NCI-H226 (cell line): ENCODE results near the gene RUNX2.

ENCODE experiments used
- DNase-seq: peaks from one replicate; pipeline ENCODE4 v3.0.0-alpha.2; 2015

RUNX2 gene

DNA sequence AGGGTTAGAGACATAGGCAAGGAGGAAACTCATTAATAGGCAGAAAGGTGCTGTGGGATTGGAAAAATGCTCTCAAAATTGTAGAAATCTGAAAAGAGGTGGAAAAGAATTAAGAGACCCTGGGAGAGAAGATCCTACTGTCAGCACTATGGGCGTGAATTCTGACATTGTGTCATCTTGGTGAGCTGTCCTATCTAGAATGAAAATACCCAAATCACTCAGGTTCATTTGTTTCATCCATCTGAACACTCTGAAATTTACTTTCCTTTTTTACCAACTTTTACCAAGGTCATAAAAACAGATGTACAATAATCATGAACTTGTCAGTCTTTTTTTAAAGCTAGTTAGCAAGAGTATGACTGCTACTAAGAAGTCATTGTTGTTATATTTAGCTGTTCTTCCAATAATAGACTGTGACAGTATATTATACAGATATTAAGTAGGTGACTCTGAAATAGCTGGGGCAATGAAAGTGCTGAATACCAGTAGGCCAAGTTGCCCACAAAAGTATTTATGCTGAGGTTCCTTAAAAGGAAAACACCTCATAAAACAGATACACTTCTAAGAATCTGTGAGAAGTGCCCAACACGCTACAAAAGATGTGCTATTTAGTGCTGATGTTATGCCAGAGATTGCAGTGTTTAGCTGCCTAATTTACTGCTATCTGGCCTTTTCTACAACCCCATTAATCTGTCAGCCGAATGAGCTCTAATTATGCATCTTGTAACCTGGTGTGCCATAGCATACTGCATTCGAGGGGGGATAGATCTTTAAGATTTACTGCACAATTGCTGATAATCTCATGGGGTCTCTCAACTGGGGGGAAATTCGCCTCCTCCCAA, 267.1 kb downstream of the RUNX2 start:
- no peak for DNase-seq

DNA sequence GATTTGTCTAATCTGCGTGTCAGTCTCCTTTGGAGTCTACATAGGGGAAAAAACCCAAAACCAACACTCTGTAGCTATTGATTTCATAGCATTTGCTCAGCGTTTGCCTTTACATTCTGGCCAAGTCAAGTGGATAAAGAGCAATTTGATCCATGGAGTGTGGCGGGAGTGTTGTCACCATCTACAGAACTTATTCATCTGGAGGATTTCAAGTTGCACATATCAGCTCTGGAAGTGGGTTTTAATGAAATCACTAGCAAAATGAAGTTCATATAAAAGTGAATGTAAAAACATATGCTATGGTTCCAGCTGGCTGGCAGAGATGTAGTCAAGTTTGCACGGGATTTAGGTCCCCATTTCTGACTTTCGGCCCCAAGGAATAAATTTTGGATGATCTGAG, 269.3 kb downstream of the RUNX2 start:
- DNase-seq = no peak

DNA sequence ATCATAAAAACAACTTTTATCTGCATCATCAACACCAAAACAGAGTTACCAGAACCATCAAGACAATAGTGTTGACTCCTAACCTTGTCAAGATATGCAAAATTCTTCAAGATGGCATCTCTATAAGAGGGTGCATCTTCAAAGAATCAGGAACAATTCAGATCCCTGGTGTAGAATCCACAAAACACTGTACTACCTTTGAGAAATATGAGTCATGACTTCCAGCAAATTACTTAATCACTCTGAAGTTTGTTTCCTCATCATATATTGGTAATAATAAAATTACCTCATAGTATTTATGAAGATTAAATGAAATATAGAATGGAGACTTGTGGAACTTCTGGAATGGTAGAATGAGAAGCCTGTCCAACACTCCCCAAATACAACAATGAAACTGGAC, 270.9 kb downstream of the RUNX2 start:
- DNase-seq = no peak

DNA sequence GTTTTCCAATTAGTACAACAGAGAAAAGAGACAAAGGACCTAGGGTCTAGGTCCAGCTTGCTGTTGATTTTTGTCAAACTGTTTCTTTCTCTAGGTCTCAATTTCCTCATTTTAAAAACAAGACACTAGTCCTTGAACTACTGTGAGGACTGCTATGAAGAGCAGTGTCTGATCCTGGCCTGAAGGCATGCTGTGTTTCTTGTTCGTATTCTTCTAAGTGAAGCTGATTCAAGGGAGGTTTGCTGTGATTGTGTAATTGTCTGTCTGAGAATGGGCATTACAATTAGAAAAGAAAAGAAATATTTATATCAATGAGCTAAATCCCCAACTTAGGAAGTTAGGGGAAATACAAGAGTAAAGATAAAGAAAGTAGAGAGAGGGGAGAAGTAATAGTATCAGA, 277.8 kb downstream of the RUNX2 start:
- DNase-seq = no peak

DNA sequence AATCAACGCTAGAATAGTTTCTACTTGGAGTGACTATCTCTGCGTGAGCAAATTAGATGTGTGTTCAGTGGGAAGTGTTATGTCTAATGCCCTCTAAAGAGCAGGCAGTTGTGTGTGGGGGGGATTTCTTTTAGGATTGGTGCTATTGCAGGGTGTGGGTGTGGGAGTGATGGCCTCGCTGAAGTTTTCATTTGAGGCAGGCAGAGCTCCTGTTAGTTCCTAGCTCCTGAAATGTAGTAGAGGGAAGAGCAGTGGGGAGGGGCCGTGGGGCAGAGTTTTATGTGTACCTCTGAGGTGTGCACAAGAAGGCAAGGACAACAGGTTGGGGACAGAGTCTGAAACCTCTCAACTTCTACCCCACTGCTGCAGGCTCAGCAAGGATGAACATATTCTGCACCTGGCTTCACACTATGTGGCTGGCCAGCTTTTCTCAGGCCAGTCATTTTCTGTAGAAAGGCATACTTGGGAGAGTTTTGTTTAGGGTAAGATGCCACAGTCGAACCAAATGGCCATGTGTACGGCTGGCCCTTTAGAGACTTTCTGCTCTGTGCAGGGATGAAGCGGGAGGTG, 278.8 kb downstream of the RUNX2 start:
- DNase-seq = no peak

DNA sequence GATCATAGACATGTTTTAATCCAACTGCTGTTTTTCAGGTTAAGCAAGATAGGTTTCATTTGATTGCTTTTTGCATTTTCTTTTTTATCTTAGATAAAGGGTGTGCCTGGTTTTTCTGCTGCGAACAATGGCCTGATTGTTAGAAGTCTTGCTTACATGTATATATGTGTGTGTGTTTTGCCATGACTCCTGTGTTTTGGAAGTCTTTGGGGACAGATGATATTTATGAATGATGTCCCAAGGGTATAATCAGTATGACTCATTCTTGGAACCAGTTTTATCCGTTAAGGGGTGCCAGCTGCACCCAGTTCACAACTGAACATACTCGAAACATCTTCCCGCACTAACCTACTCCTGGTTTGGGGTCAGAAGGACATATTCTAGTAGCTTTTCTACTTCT, 279.7 kb downstream of the RUNX2 start:
- no peak for DNase-seq

DNA sequence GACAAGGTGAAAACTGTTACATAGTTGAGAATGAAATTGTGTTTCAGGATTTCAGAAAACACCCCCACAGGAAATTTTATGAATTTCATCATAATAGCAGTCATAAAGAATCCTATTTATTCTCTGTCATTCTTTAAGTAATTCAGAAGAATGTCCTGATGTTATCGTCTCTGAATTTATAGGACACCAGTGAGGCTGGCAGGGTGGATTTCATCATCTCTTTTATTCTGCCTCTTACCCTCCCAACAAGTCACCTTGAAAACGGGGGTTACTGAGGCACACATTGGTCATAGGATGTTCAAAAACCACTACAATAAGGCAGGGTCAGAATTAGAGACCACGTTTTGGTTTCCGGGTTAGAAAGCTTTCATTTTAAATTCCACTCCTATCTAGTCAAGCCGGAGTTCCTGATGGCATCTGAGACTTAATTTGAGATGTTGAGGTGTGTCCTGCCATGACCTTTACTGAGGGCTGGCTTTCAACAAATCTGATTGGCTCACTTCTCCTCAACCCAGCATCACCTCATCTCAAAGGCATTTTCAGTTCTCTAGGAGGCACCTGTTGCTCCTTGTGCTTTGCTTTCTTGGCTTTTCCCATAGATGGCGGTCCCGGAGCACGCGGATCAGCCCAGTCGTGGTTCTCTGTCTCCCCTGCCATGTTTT, 280.3 kb downstream of the RUNX2 start:
- DNase-seq = peak; percentile 91

DNA sequence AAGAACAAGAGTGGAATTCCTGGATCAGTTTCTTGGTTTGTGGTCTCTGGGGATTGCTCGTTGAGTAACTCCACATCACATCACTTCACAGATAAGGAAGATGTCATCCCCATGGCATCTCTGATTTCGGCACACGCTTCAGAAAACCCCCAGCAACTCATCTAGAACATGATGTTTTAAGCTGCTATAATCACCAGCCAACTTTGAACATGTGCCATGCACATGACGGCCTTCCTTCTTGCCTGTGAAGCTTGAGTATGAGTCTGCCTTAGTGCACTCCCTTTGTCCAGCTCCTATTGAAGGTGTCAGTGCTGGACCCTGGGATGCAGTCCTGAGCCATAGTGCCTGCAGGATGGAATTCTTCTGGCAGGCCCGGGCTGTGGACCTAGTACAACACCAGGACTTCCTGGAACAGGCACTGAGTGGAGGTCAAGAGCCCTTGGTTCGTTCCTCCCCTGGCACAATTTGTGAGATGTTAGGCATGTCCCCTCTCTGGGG, 281.1 kb downstream of the RUNX2 start:
- peak; percentile 98 for DNase-seq

DNA sequence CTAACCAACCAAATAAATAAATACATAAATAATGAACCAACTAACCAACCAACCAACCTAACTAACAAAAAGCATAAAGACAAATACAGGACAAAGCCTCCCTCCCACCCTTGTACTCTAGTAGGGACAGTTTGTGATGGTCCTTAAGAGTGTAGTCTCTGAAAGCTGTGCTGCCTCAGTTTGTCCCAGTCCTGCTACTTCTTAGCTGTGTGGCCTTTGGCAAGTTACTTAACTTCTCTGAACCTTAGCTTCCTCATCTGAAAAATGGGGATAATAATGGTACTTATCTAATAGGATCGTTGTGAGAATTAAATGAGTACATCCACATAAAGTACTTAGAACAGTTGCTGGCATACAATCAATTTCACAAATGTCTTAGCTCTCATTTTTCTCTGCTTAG, 282.2 kb downstream of the RUNX2 start:
- no peak for DNase-seq

DNA sequence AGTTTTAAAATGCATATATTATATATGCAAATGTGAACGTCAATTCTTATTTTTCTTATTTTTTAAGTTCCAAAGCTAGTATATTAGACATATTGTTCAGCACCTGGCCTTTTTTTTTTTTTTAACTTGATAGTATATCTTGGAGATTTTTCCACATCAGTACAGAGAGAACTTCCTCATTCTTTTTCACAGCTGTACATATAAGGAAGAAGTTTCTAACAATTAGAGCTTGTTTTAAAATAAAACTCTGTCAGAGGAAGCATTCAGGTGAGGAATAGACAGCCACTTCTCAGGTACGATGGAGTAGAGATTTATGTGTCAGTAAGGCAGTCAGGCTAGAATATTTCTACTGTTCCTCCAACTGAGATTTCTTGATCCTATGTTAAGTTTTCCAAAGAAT, 282.7 kb downstream of the RUNX2 start:
- no peak for DNase-seq

DNA sequence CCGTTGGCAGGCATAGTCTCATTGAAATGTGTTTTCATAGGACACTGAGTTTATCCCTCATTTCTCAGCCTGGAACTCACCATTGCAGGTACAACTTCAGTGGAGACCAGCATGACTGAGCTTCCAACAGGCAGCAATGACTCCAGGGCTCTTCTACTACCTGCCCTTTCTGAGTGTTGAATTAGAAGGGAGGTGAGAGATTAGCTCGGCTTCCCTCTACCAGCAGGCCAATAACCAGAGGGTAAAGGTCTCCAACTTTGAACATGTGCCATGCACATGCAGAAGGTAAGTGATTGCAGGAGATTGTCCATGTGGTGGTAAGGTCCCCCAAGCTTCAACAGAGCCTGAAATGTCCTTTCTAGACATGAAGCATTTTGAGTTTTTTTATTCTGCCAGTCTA, 283.4 kb downstream of the RUNX2 start:
- no peak for DNase-seq

DNA sequence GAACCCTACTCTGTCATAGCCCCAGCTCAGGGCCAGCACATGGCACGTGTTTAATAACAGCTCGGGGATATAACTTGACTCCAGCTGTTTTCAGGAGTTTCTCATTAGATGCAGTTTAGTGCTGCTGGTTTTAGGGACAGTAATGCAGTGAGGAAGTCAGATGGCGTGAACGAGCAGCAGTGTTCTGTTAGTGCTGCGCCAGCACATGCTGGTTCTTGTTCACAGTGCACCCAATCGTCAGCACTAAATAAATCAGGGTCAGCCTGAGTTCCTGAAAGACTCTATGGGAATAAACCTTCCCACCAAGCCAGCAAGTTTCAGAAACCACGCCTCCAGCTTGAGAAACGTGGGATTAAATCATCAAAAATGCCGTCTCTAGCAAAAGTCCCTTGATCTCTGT, 285.5 kb downstream of the RUNX2 start:
- DNase-seq = no peak

DNA sequence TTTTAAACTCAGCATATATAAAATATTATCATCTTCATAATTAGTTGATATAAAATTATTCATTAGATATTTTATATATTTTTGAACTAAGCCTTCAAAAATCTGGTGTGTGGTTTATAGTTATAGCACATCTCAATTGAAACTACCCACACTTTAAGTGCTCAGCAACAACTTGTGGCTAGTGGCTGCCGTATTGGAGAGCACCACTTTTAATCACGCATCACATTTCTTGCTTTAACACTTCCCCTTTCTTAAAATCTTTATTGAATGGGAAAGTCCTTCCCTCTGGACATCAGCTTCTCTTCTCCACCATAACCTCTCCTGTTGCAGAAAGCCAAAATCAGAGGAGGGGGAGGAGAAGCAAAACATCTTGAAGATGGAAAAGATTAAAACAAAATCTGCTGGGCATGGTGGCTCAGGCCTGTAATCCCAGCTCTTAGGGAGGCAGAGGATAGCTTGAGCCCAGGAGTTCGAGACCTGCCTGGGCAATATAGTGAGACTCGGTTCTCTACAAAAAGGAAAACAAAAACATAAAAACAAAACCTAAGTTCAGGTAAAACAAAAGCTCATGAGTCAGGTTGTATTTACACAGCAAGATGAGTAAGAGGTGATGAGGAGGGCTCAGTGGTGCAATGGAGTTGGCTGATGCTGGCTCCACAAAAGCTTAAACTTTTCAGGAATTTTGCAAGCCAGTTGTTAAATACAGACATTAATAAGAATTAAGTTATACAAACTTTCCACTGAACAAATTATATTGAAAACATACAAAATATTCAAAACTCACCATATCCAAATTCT, 286.6 kb downstream of the RUNX2 start:
- DNase-seq = no peak

DNA sequence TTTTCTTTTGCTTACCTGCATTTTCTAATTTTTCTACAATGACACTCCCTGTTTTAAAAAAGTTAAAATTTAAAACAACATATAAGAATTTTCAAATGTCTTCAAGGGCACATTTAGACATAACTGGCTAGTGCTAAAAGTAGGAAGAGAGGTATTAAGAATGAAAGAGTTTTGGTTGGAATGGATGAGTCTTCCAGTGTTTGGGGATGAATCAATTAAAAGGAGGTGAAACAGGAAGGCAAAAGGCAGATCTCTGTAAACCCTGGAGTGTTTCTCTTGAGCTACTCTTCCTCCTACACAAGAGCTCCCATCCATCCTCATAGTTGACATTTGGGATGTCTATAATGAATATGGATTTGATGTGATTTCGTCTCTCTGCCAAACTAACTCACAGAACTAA, 288.1 kb downstream of the RUNX2 start:
- no peak for DNase-seq

DNA sequence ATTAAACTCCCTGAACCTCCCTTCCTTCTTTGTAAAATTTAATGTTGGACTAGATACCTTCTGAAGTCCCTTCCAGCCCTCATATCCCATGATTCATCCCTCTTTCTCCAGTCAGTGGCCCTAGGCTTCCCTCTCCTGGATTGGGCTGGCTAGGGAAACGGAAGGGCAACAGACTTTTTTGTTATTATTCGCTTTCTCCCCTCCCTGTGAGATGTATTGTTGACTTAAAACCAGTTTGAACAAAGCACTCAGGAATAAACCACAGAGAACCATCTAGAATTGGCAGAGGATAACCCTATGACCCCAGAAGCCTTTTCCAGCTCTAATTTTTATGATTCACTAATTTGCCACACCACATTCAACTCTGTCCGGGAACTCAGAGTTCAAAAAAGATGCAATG, 289.3 kb downstream of the RUNX2 start:
- no peak for DNase-seq

DNA sequence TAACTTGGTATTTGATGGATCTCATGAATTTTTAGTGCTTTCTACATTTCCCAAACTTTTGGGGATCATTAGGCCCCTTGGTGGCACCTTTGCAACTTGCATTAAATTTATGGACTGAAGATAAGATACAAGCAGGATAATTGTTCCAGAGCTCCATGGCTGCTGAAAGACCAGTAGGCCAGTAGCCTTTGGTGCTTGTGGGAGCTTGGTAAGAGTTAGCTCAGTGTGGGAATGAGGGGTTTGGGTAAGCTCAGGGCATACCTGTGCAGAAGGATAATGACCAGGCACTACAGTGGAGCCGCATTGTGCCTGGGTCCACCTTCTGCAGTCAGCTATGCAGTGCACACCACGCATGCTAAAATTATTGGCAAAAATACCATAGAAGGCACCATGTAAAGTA, 290.1 kb downstream of the RUNX2 start:
- no peak for DNase-seq

DNA sequence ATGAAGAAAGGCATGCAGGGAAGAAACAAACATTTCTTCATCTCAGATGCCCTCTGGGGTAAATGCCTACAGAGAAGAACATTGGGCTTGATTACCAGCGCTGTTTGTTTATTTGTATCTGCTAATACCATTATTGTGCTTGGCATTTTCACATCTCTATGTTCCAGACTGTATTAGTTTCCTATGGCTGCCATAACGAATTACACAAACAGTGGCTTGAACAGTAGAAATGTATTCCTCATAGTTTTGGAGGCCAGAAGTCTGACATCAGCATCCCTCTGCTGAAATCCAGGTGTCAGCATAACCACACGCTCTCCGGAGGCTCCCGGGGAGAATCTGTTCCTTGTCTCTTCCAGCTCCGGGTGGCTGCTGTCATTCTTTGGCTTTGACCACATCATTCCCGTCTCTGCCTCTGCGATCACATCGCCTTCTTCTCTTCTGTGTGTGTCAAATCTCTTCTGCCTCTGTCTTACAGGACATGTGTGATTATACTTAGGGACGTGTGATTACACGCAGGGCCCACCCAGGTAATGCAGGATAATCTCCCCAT, 291.2 kb downstream of the RUNX2 start:
- DNase-seq = no peak

DNA sequence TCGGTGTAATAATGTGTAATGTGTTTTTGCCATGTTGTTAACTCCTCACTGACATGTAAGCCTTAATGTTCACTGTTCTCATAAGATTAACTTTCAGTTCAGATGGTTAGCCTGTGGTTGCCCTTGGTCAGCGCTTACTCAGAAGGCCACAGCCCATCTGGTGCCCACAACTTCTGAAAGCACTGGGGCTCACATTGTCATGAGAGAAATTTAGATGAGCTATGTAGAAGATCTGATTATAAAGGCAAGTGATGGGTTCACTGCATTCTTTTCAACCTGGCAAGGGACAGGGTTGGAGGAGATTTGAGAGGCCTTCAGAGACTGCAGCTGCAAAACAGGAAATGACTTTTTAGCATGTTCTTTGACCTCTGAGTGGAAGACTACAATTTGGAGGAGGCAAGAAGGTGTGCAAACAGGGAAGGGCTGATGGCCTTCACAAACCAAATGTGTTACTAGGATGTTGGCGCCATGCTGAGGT, 291.9 kb downstream of the RUNX2 start:
- peak; percentile 17 for DNase-seq

DNA sequence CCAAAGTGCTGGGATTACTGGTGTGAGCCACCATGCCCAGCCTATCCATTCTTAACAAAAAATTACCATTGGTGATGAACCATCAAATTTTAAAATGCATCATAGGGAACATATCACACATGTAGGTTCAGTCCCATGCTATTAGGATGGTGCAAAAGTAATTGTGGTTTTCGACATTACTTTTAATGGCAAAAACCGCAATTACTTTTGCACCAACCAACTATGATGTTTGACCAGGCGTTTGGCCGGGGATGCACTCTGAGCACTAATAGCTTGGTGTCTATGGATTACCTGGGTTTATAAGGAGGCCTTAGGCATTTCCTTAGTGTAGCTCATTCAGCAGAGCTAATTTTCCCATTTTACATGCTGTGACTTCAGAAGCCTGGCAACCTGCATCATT, 296.1 kb downstream of the RUNX2 start:
- no peak for DNase-seq

DNA sequence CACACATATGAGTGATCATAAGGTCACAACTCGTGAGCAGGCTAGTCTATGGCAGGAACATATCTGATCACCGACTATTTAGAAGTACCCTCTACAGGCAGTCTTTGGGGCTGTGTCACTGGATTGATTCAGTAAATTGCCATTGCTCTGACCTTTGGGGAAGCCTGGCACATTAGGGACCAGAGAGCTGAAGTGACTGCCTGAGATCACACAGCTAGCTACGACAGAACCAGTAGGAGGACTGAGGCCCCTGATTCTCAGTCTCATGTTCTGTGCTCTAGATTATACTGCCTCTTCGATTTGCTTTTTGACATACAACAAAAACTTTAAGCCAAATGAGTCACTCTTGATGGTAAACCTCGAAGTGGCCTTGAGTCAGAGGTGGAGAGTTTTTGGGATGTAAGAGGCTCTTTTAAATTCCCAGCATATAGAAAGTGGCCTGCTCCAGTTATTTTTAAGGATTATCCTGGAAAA, 297.1 kb downstream of the RUNX2 start:
- peak; percentile 34 for DNase-seq

DNA sequence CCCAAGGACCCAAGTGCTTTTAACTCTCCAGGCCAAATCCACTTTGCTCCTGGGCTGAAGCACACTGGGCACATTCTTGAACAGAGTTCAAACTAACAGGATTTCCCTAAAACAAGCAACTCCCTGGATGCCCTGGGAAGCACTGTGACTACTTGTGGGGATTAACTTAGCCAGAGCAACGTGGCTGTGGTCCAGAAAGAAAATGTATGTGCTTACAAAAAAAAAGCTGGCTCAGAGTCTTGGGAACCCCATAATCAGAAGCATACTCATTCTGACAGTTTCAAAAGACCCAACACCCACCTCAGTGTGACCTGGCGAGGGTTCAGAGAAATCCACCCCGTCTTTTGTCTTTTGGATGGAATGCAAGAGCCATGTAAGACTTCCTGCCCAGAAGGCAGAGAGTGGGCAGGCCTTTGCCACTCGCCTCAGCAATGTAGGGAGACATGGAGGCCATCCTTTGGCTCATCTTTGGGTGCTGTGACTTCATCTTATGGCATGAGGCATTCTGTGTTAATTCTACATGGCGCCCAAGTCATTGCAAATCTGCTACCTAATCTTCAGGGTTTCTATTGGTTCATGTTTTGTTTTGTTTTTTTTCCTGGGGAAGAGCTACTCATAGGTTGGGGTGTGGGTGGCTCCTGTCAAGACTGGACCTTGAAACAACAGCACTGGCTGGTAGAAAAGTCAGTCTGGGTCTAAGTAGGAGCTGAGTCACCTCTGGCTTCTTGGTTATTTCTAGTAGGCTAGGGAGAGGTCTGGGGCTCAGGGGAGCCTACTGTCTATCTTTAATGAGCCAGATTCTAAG, 298.2 kb downstream of the RUNX2 start:
- DNase-seq = peak; percentile 96

DNA sequence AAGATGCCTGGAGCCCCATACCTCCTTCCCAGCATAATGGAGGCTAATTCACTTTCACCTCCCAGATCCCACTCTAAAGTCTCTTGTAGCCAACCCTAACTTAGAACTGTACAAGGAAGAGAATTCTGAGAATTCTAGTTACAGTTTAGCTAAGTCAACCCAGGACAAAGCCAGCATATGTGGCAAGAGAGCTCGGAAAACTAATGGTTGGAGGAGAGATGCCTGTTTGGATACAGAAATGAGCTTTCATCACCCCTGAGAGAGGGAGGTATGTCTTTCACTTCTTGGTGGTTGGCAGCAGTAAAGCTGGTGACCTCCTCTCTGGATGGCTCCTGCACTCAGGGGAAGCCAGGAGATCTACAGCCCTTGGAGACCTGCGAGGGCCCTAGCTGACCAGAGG, 302.2 kb downstream of the RUNX2 start:
- DNase-seq = no peak
